HCT116 (cell line): ENCODE results near the gene SARS1. TPM values are rescaled to one million over a fixed set of nuclear protein-coding genes. Genes with fewer than 3 reads are reported as not detected.

Experiments used
- ATAC-seq: fragments of 200-7000 bp; cut with Tn5 transposase; 2 replicates; pipeline ENCODE4 v1.9.1; 2020; ENCODE audit warnings: mild to moderate bottlenecking, moderate library complexity
- BruUV-seq: library from RNA; stranded (reverse); fragments of 400-500 nt; replicated peaks from 2 replicates; lab custom pipeline; 2021; lab: Mats Ljungman, UMichigan
- CTCF ChIA-PET: fragments of 300-600 bp; sonication (Branson Sonifier 250); formaldehyde crosslinking; loops from one replicate; lab custom pipeline; 2021; ENCODE audit warnings: antibody characterized with exemption; lab: Charles Lee
- POLR2A ChIA-PET: fragments of 300-600, 350-600 bp; sonication (Branson Sonifier 250); formaldehyde crosslinking; loops from one replicate; lab custom pipeline; 2021; ENCODE audit warnings: antibody characterized with exemption; lab: Charles Lee
- RAD21 ChIA-PET, 2 experiments: fragments of 300-600 bp; sonication (Branson Sonifier 250); formaldehyde crosslinking; loops; one replicate each; lab custom pipeline; 2023; ENCODE audit warnings: low total read pairs in 2 of 2; ENCODE audit not compliant: uncharacterized antibody in 2 of 2, unreplicated experiment in 2 of 2, low non-redundant PET in 1 of 2; lab: Charles Lee
- DNase-seq: peaks from one replicate; pipeline ENCODE4 v3.0.0-alpha.2; 2010; ENCODE audit warnings: low read depth, low spot score
- H2AFZ ChIP-seq: fragments of 200-600 bp; shearing (Covaris generic), sonication (generic); 2 replicates; pipeline ENCODE4 v1.6.1; 2017; ENCODE audit warnings: low read depth, mixed run types, mixed read lengths, antibody characterized with exemption, low read length; ENCODE audit not compliant: poor library complexity, severe bottlenecking
- H3K27ac ChIP-seq: 2 replicates; pipeline ENCODE4 v1.5.1; 2012; ENCODE audit warnings: low read depth, low read length
- H3K27me3 ChIP-seq: fragments of 200-600 bp; sonication (generic); 2 replicates; pipeline ENCODE4 v1.6.1; 2016; ENCODE audit warnings: mixed run types, low read length, mixed read lengths; ENCODE audit not compliant: insufficient read depth
- H3K36me3 ChIP-seq, 2 experiments: fragments of 200-500 bp in 1 of 2; fragments of 200-600 bp in 1 of 2; sonication (Bioruptor generic) in 1 of 2; sonication (generic) in 1 of 2; 2 replicates each; pipeline versions ENCODE4 v1.5.1 to v1.6.1; 2014 to 2016; ENCODE audit warnings: low read length in 2 of 2, inconsistent platforms in 1 of 2, mixed read lengths in 1 of 2, mixed run types in 1 of 2; ENCODE audit not compliant: insufficient read depth in 2 of 2, control insufficient read depth in 1 of 2
- H3K4me1 ChIP-seq, 2 experiments: fragments of 200-600 bp in 1 of 2; sonication (generic) in 1 of 2; 2 replicates each; pipeline versions ENCODE4 v1.5.1 to v1.6.1; 2012 to 2017; ENCODE audit warnings: low read length in 2 of 2, inconsistent platforms in 1 of 2, mild to moderate bottlenecking in 1 of 2, mixed read lengths in 1 of 2, mixed run types in 1 of 2, moderate library complexity in 1 of 2; ENCODE audit not compliant: insufficient read depth in 2 of 2, control insufficient read depth in 1 of 2
- H3K4me2 ChIP-seq: fragments of 200-600 bp; sonication (generic); 2 replicates; pipeline ENCODE4 v1.6.1; 2017; ENCODE audit warnings: mixed run types, low read length, mixed read lengths
- H3K4me3 ChIP-seq, 2 experiments: fragments of 200-600 bp in 1 of 2; sonication (generic) in 1 of 2; replicated peaks in 1 of 2; 2 replicates each; pipeline ENCODE4 v1.5.1; 2011 to 2016; ENCODE audit warnings: low read length in 2 of 2, control low read depth in 1 of 2, low read depth in 1 of 2, mild to moderate bottlenecking in 1 of 2, mixed read lengths in 1 of 2, mixed run types in 1 of 2
- H3K79me2 ChIP-seq: fragments of 200-600 bp; sonication (generic); 2 replicates; pipeline ENCODE4 v1.6.1; 2017; ENCODE audit warnings: mild to moderate bottlenecking, mixed run types, low read length, moderate library complexity, mixed read lengths; ENCODE audit not compliant: insufficient read depth
- H3K9ac ChIP-seq: fragments of 200-600 bp; sonication (generic); 2 replicates; pipeline ENCODE4 v1.6.1; 2016; ENCODE audit warnings: low read length, mixed read lengths
- H3K9me2 ChIP-seq: fragments of 200-600 bp; sonication (generic), shearing (Covaris generic); 2 replicates; pipeline ENCODE4 v1.6.1; 2017; ENCODE audit warnings: mixed run types, mild to moderate bottlenecking, moderate library complexity; ENCODE audit not compliant: insufficient read depth
- H3K9me3 ChIP-seq, 2 experiments: fragments of 200-500 bp in 1 of 2; fragments of 200-600 bp in 1 of 2; sonication (Bioruptor generic) in 1 of 2; sonication (generic) in 1 of 2; 2 replicates each; pipeline ENCODE4 v1.6.1; 2014 to 2017; ENCODE audit warnings: low read length in 2 of 2, mixed read lengths in 2 of 2, inconsistent platforms in 1 of 2, low read depth in 1 of 2, mild to moderate bottlenecking in 1 of 2, mixed run types in 1 of 2, moderate library complexity in 1 of 2; ENCODE audit not compliant: control insufficient read depth in 1 of 2, insufficient read depth in 1 of 2
- H4K20me1 ChIP-seq: fragments of 200-600 bp; sonication (generic), shearing (Covaris generic); 2 replicates; pipeline ENCODE4 v1.6.1; 2017; ENCODE audit warnings: mixed run types, mild to moderate bottlenecking, moderate library complexity; ENCODE audit not compliant: insufficient read depth
- ATF3 ChIP-seq: IDR thresholded peaks from 2 replicates; pipeline ENCODE4 v1.6.1; 2012
- CEBPB ChIP-seq: IDR thresholded peaks from 2 replicates; pipeline ENCODE4 v1.6.1; 2012; ENCODE audit warnings: low read depth
- CTCF ChIP-seq, 3 experiments: fragments of 200-600 bp in 1 of 3; sonication (generic) in 1 of 3; IDR thresholded peaks in 2 of 3; conservative IDR thresholded peaks in 1 of 3; 2 replicates each; pipeline ENCODE4 v1.5.1; 2012 to 2017; ENCODE audit warnings: low read depth in 2 of 3, low read length in 2 of 3, antibody characterized with exemption in 1 of 3, borderline replicate concordance in 1 of 3, control low read depth in 1 of 3, mild to moderate bottlenecking in 1 of 3, mixed read lengths in 1 of 3, mixed run types in 1 of 3, moderate library complexity in 1 of 3; ENCODE audit not compliant: insufficient read depth in 1 of 3
- EGR1 ChIP-seq: IDR thresholded peaks from 2 replicates; pipeline ENCODE4 v1.6.1; 2012; ENCODE audit warnings: low read depth
- EZH2 ChIP-seq: fragments of 200-600 bp; sonication (generic); IDR thresholded peaks from 2 replicates; pipeline ENCODE4 v1.6.1; 2017; ENCODE audit warnings: antibody characterized with exemption, mixed run types
- EZH2phosphoT487 ChIP-seq: fragments of 200-600 bp; IDR thresholded peaks from 2 replicates; pipeline ENCODE4 v1.6.1; 2018; ENCODE audit warnings: antibody characterized with exemption, borderline replicate concordance
- FOSL1 ChIP-seq: IDR thresholded peaks from 2 replicates; pipeline ENCODE4 v1.6.1; 2012; ENCODE audit warnings: low read depth
- MAX ChIP-seq: IDR thresholded peaks from 2 replicates; pipeline ENCODE4 v1.6.1; 2012
- POLR2AphosphoS5 ChIP-seq: IDR thresholded peaks from 2 replicates; pipeline ENCODE4 v1.6.1; 2011; ENCODE audit warnings: mild to moderate bottlenecking, low read depth, low read length, moderate library complexity
- RAD21 ChIP-seq: IDR thresholded peaks from 2 replicates; pipeline ENCODE4 v1.6.1; 2012; ENCODE audit warnings: low read depth, mild to moderate bottlenecking
- SP1 ChIP-seq: IDR thresholded peaks from 2 replicates; pipeline ENCODE4 v1.6.1; 2012; ENCODE audit warnings: low read depth
- TCF7L2 ChIP-seq: IDR thresholded peaks from 2 replicates; pipeline ENCODE4 v1.7.0; 2011; ENCODE audit warnings: borderline replicate concordance, inconsistent platforms; ENCODE audit not compliant: insufficient read depth, insufficient read length; ENCODE audit errors: extremely low read depth
- YY1 ChIP-seq: IDR thresholded peaks from 2 replicates; pipeline ENCODE4 v1.6.1; 2011; ENCODE audit warnings: low read length, low read depth, moderate library complexity, mild to moderate bottlenecking; ENCODE audit not compliant: insufficient replicate concordance; ENCODE audit errors: extremely low read depth
- ZBTB33 ChIP-seq: IDR thresholded peaks from 2 replicates; pipeline ENCODE4 v1.6.1; 2011; ENCODE audit warnings: mild to moderate bottlenecking, low read length, moderate library complexity; ENCODE audit not compliant: insufficient replicate concordance; ENCODE audit errors: extremely low read depth
- ZFX ChIP-seq: fragments of 450-650 bp; IDR thresholded peaks from 2 replicates; pipeline ENCODE4 v1.6.1; 2017
- intact Hi-C: fragments of 100-400 bp; cut with micrococcal nuclease; formaldehyde crosslinking; loops from 2 replicates; pipeline ENCODE4 v1.10.0; 2022
- total RNA-seq: library from RNA; stranded (reverse); gene quantifications from one replicate; pipeline ENCODE4 v1.2.1, GENCODE V29; 2021; ENCODE audit not compliant: unreplicated experiment

The SARS1 gene
- total RNA-seq, 1 experiment from 2014 or later: 206 TPM

- TF ChIP-seq ZFX (no peak), FOSL1 (no peak), CEBPB (no peak), MAX (no peak), ATF3 (no peak), EZH2phosphoT487 (no peak)
- TF ChIP-seq, all 23 proteins: peak for 0
Measured at GRCh38 chr1:109225711-109226445, 12.2 kb downstream of the SARS1 start (continued).

GRCh38 chr1:109228167-109228566, 14.4 kb downstream of the SARS1 start:
- POLR2A ChIA-PET: interaction anchor here (1.2 kb wide), 1 partner anchor 11 kb away, joined by 3 read pairs; no protein-coding TSS in a partner anchor
- Histone ChIP-seq H3K27me3 (no peaks in the 10 kb centered on the region), H3K79me2 (peaks cover 30% of the 10 kb centered on the region), H3K9ac (no peak overlapping the region), H2AFZ (no peak overlapping the region), H3K9me3 (no peaks in the 10 kb centered on the region), H3K4me2 (no peak overlapping the region), H3K4me1 (peaks cover 0 to 9% of the 10 kb centered on the region in 2 experiments; a peak in 1 of 4 replicates), H4K20me1 (no peaks in the 10 kb centered on the region), H3K4me3 (no peak overlapping the region), H3K27ac (no peak overlapping the region), H3K9me2 (no peaks in the 10 kb centered on the region), H3K36me3 (peaks cover 31 to 40% of the 10 kb centered on the region in 2 experiments; a peak in 3 of 4 replicates)
- intact Hi-C loops: no loop called here
- DNase-seq: no peak
- RAD21 ChIA-PET: no interaction called here
- ATAC-seq: no peak
- no TSS peak for BruUV-seq
- CTCF ChIA-PET: no interaction called here
- TF ChIP-seq TCF7L2: no peak
- TF ChIP-seq RAD21: no peak
- no peak for TF ChIP-seq CTCF (IDR thresholded peaks at IDR 0.05 in 2 of 3, conservative IDR thresholded peaks at IDR 0.05 in 1 of 3; ENCODE audit: borderline replicate concordance in 1 of 3, insufficient read depth in 1 of 3, low read depth in 2 of 3, low read length in 2 of 3)
- no peak for TF ChIP-seq POLR2AphosphoS5
- no peak for TF ChIP-seq YY1
- TF ChIP-seq ZBTB33: no peak
- TF ChIP-seq EGR1: no peak
- no peak for TF ChIP-seq ZFX
- TF ChIP-seq MAX: no peak
- no peak for TF ChIP-seq SP1
- TF ChIP-seq EZH2: no peak
- no peak for TF ChIP-seq EZH2phosphoT487
